Progenitor cell of endocrine pancreas (in vitro differentiated cells): ENCODE data around the gene PLAAT2. TPM values are rescaled to one million over a fixed set of nuclear protein-coding genes. Genes with fewer than 3 reads are reported as not detected.
"Not testable (repeated sequence)": the region's sequence is repeated elsewhere in the genome, so short reads cannot be mapped to it uniquely, and the experiment has no call there.

Source experiments
- DNase-seq: peaks from one replicate; pipeline ENCODE4 v3.0.0; 2021; ENCODE audit warnings: low spot score; ENCODE audit not compliant: unreplicated experiment
- H3K27ac Mint-ChIP-seq: 2 replicates; pipeline ENCODE4 v1.8.0; 2021; ENCODE audit warnings: mild to moderate bottlenecking, moderate library complexity, mixed read lengths
- H3K27me3 Mint-ChIP-seq: 2 replicates; pipeline ENCODE4 v1.8.0; 2021; ENCODE audit warnings: mixed read lengths
- H3K36me3 Mint-ChIP-seq: 2 replicates; pipeline ENCODE4 v1.8.0; 2022; ENCODE audit warnings: mixed read lengths; ENCODE audit not compliant: insufficient read depth
- H3K4me1 Mint-ChIP-seq: 2 replicates; pipeline ENCODE4 v1.8.0; 2021; ENCODE audit warnings: low read depth, mixed read lengths
- H3K4me3 Mint-ChIP-seq: 2 replicates; pipeline ENCODE4 v1.8.0; 2021; ENCODE audit warnings: low read depth, mild to moderate bottlenecking, moderate library complexity, mixed read lengths
- H3K9me3 Mint-ChIP-seq: 2 replicates; pipeline ENCODE4 v1.8.0; 2021; ENCODE audit warnings: low read depth, mixed read lengths
- total RNA-seq: library from RNA; stranded (reverse); gene quantifications from 2 replicates; pipeline ENCODE4 v1.2.1, GENCODE V29; 2021
- TF ChIP-seq, protein P1 (sequence below): fragments of 200-600 bp; sonication (generic); IDR thresholded peaks from one replicate; pipeline ENCODE4 v1.5.0; 2021; ENCODE audit warnings: antibody characterized with exemption, mild to moderate bottlenecking; ENCODE audit not compliant: unreplicated experiment

PLAAT2 gene
- total RNA-seq, 1 donor from 2014 or later = not detected

DNA sequence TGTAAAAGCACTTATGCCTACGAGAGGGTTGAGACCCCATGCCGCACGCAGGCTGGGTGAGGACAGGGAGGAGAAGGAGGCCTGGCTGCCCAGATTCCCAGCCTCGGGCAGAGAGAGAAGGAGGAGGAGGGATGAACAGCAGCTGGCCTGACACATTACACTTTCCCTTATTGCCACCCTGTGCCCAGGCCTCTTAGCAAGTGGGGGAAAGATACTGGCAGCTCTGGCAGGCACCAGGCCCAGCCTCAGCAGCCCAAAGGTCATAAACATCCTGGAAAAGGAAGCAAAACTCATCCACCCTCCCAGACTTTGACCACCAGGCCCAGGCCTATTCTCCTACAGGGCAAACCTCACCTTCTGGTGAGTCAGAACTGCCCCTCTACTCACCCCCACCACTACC is 46.4 kb upstream of the PLAAT2 start:
- H3K27me3 Mint-ChIP-seq = no peaks in the 10 kb centered on the region
- H3K4me3 Mint-ChIP-seq = no peak overlapping the region
- H3K4me1 Mint-ChIP-seq = peaks cover 19% of the 10 kb centered on the region

DNA sequence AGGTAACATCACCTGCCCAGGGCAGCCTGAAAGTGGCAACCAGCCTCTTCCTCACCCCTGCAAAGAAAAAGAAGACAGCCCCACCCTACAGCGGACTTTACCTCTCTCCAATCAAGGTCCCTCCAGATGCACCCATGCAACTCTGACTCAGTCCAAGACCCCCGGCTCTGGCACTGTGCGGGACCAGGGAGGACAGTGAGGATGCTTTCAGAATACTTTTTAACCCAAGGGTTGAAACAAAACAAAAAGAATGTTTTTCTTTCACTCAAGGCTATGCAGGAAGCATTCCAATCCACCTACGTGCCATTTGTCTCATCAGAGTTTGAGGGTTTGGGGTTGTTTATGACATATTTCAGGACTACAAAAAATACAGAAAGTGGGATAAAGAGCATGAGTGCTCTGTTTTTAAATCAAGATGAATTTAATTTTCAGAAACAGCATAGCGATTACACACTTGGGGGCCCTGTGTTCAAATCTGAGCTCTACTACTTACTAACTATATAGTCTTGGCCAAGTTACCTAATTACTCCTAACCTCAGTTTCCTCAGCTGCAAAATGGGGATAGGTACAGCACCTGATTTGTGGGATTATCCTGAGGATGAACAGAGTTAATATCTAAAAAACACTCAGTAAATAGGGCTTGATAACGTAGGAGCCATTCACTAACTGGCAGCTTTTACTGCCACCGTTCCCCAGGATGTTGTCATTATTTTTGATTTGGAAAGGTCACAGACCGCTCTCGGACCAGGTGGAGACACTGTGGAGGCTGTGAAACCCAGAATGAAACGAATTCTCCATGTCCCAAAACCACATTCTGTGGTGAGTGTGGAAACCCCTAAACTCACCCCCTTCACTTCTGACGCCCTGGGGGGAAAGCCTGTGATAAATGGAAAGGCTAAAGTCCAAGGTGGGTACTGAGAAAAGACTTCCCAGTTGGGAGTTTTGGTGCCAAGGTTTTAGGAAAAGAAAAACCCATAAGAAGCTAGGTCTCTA is 45.5 kb upstream of the PLAAT2 start:
- no peaks in the 10 kb centered on the region for H3K27me3 Mint-ChIP-seq
- no peak overlapping the region for H3K27ac Mint-ChIP-seq
- DNase-seq = no peak
- no peak overlapping the region for H3K4me3 Mint-ChIP-seq
- H3K36me3 Mint-ChIP-seq = peaks cover 4% of the 10 kb centered on the region
- TF ChIP-seq, protein P1, sequence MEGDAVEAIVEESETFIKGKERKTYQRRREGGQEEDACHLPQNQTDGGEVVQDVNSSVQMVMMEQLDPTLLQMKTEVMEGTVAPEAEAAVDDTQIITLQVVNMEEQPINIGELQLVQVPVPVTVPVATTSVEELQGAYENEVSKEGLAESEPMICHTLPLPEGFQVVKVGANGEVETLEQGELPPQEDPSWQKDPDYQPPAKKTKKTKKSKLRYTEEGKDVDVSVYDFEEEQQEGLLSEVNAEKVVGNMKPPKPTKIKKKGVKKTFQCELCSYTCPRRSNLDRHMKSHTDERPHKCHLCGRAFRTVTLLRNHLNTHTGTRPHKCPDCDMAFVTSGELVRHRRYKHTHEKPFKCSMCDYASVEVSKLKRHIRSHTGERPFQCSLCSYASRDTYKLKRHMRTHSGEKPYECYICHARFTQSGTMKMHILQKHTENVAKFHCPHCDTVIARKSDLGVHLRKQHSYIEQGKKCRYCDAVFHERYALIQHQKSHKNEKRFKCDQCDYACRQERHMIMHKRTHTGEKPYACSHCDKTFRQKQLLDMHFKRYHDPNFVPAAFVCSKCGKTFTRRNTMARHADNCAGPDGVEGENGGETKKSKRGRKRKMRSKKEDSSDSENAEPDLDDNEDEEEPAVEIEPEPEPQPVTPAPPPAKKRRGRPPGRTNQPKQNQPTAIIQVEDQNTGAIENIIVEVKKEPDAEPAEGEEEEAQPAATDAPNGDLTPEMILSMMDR = no peak
- H3K9me3 Mint-ChIP-seq = no peaks in the 10 kb centered on the region
- peaks cover 22% of the 10 kb centered on the region for H3K4me1 Mint-ChIP-seq

More for the DNA sequence above, 46.4 kb upstream of the PLAAT2 start:
- DNase-seq = no peak
- Mint-ChIP-seq H3K36me3 (peaks cover 4% of the 10 kb centered on the region), H3K9me3 (no peaks in the 10 kb centered on the region), H3K27ac (no peak overlapping the region)
- TF ChIP-seq, protein P1 = no peak

DNA sequence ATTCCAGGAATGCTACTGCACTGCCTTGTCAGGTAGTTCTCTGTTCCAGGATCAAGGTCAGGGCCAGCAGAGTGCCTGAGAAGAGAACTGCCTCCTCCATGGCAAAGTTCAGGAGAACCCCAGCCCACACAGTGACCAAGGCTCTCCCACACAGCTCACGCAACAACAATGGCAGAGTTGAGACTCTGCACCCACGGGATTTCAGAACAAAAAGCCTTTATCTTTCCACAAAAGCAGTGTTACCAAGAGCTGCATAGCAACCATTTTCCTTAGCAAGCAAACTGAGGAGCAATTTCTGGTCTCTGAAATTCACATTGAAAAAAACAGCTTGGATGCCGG is 40.0 kb upstream of the PLAAT2 start:
- DNase-seq = no peak
- H3K9me3 Mint-ChIP-seq = no peaks in the 10 kb centered on the region
- peak overlapping the region; percentile 19 for H3K4me3 Mint-ChIP-seq
- peaks cover 11% of the 10 kb centered on the region for H3K4me1 Mint-ChIP-seq
- H3K36me3 Mint-ChIP-seq = peaks cover 9% of the 10 kb centered on the region
- H3K27ac Mint-ChIP-seq = peak overlapping the region; percentile 96
- TF ChIP-seq, protein P1 = no peak
- H3K27me3 Mint-ChIP-seq = no peaks in the 10 kb centered on the region

DNA sequence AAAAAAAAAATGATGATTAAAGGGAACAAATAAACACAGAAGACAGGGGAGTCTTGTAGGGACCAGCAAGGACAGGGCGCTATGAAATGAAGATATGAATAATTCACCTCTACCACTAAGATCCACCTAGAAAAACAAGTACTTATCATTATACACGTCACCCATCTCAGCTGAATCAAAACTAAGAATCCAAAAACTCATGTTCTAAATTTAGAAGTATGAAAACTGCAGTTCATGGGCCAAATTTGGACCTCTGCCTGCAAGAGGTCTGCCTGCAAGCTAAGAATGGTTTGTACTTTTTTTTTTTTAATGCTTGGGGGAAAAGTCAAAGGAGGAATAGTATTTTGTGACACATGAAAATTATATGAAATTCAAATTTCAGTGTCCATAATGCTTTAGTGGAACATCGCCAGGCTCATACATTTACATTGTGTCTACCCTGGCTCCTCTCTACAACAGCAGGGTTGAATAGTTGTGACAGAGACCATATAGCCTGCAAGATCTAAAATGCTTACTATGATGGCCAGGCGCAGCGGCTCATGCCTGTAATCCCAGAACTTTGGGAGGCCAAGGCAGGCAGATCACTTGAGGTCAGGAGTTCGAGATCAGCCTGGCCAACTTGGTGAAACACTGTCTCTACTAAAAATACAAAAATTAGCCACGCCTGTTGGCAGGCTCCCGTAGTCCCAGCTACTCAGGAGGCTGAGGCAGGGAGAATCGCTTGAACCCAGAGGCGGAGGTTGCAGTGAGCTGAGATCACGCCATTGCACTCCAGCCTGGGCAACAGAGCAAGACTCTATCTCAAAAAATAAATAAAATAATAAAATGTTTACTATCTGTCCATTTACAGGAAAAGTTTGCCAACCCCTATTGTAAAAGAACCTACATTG is 39.4 kb upstream of the PLAAT2 start:
- DNase-seq, H3K9me3 Mint-ChIP-seq, H3K4me3 Mint-ChIP-seq, H3K27me3 Mint-ChIP-seq: not testable (repeated sequence)
- H3K36me3 Mint-ChIP-seq = peaks cover 12% of the 10 kb centered on the region
- H3K27ac Mint-ChIP-seq = peak overlapping the region; percentile 96
- peaks cover 11% of the 10 kb centered on the region for H3K4me1 Mint-ChIP-seq

DNA sequence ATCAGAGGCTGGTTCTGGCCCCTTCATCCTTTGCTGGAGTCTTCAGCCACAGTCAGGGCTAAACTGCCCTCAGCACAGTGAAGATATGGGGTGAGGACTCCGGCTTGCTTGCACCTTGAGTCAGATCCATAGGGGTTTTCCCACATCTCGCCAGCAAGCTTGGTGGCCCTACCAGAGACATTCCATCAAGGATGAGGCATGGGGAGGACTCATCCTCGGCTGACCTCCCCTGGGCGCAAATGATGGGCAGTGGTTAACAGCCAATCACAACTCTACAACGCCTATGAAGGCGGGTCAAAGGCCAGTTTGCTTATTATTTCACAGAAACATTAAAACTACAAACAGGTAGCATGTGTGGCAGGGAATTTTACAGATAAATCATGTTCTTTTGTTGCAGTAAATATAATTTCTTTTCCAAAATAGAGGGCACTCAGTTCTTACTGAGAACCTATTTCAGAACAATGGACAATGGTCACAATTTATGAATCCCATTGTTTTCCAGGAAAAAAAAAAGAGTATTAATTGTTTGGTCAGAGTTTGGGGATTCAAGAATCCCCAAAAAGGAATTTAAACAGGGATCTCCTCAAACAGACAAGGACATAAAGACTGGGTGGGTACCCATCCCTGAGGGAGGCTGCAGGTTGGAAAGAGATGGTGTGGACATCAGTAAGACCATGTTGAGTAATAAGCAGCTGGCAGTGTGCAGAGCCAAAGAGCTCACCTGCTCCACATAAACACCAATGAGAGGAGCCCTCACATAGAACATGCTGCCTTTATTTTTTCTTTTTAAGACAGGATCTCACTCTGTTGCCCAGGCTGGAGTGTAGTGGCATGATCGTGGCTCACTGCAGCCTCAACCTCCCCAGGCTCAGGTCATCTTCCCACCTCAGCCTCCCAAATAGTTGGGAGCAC is 36.3 kb upstream of the PLAAT2 start:
- Mint-ChIP-seq H3K4me3 (no peak overlapping the region), H3K9me3 (no peaks in the 10 kb centered on the region), H3K27ac (no peak overlapping the region), H3K27me3 (no peaks in the 10 kb centered on the region), H3K36me3 (peaks cover 25% of the 10 kb centered on the region), H3K4me1 (peaks cover 11% of the 10 kb centered on the region)
- TF ChIP-seq, protein P1 = no peak
- no peak for DNase-seq
